Adipocyte (in vitro differentiated cells): Measurements from ENCODE around the gene MXI1.

ENCODE experiments used
- DNase-seq: peaks from one replicate; pipeline ENCODE4 v3.0.0-alpha.2; 2015; ENCODE audit warnings: low read depth
- H3K27me3 ChIP-seq: replicated peaks from 2 replicates; pipeline ENCODE4 v1.7.0; 2013; ENCODE audit warnings: mild to moderate bottlenecking, low read length, moderate library complexity; ENCODE audit not compliant: control insufficient read depth, insufficient read depth
- H3K36me3 ChIP-seq: 2 replicates; pipeline ENCODE4 v1.7.0; 2013; ENCODE audit warnings: low read length, mild to moderate bottlenecking, moderate library complexity; ENCODE audit not compliant: control insufficient read depth, insufficient read depth, severe bottlenecking
- H3K4me1 ChIP-seq: 2 replicates; pipeline ENCODE4 v1.7.0; 2013; ENCODE audit warnings: mild to moderate bottlenecking, low read length, moderate library complexity; ENCODE audit not compliant: control insufficient read depth, insufficient read depth
- H3K4me3 ChIP-seq: 2 replicates; pipeline ENCODE4 v1.7.0; 2013; ENCODE audit warnings: mild to moderate bottlenecking, low read length, moderate library complexity
- H3K9ac ChIP-seq: 2 replicates; pipeline ENCODE4 v1.7.0; 2013; ENCODE audit warnings: mild to moderate bottlenecking, low read length, moderate library complexity
- H3K9me3 ChIP-seq: 2 replicates; pipeline ENCODE4 v1.7.0; 2013; ENCODE audit warnings: mild to moderate bottlenecking, low read length, moderate library complexity; ENCODE audit not compliant: control insufficient read depth

MXI1 gene

DNA sequence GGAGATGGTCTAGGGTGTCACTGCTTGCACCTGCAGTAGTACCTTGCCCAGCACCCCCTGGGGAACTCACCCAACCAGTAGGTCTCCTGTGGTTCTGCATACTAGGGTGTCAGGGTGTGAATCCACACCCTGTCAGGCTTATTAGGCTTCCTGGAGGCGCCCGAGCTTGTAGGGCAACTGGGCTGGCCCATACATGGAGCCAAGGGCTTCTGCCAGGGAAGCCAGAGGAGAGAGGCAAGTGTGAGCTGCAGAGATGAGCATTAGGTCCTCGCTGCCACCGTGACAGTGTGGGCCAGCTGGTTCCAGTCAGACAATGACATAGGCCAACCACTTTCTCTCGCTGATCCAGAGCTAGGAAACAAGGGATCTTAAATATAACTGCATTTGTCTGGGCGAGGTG is 11.2 kb downstream of the MXI1 start:
- no peak overlapping the region for H3K4me3 ChIP-seq
- H3K4me1 ChIP-seq = peaks cover 20% of the 10 kb centered on the region
- no peaks in the 10 kb centered on the region for H3K9me3 ChIP-seq
- H3K36me3 ChIP-seq = no peaks in the 10 kb centered on the region
- DNase-seq = no peak
- H3K9ac ChIP-seq = no peak overlapping the region
- no peaks in the 10 kb centered on the region for H3K27me3 ChIP-seq

GRCh38 chr10:110219884-110220283 is 12.5 kb downstream of the MXI1 start:
- DNase-seq = no peak
- Histone ChIP-seq H3K27me3 (no peaks in the 10 kb centered on the region), H3K4me3 (no peak overlapping the region), H3K9ac (no peak overlapping the region), H3K36me3 (no peaks in the 10 kb centered on the region), H3K9me3 (no peaks in the 10 kb centered on the region), H3K4me1 (peaks cover 20% of the 10 kb centered on the region)

GRCh38 chr10:110220398-110220797 is 13.0 kb downstream of the MXI1 start:
- Histone ChIP-seq H3K4me1 (peaks cover 22% of the 10 kb centered on the region), H3K9ac (no peak overlapping the region), H3K4me3 (no peak overlapping the region), H3K36me3 (no peaks in the 10 kb centered on the region), H3K9me3 (no peaks in the 10 kb centered on the region), H3K27me3 (no peaks in the 10 kb centered on the region)
- DNase-seq = peak; percentile 20

DNA sequence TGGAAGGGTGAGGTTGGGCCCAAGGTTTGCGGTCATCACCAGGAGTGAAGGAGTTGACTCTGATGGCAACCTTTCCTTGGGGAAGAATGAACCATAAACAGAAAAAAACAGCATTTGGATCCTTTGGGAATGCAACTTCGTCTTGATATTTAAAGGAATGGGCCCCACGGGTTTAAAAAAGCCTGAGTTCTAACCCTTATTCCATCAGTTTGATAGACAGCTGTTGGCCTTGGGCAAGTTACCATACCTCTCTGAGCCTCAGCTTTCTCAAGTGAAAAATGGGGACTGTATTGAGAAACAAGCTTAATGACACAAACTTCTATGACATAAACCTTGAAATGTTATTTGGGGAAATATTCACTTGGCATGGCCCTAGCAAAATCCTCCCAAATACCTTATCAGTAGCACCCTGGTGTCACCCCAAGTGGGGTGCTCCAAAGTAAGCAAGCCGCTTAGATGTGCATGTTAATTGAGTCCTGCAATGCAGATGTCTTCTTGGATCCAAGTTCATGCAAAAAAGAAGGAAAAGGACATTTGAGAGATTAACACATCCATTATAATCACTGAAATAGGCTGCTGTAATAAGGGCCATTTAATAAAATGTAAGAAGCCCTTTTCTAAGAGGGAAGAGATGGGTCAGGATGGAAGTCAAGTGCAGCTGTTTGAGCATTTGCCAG is 13.8 kb downstream of the MXI1 start:
- Histone ChIP-seq H3K36me3 (no peaks in the 10 kb centered on the region), H3K4me1 (peaks cover 21% of the 10 kb centered on the region), H3K27me3 (no peaks in the 10 kb centered on the region), H3K4me3 (peak overlapping the region; percentile 78), H3K9me3 (no peaks in the 10 kb centered on the region), H3K9ac (peak overlapping the region; percentile 59)
- DNase-seq = peak; percentile 2

DNA sequence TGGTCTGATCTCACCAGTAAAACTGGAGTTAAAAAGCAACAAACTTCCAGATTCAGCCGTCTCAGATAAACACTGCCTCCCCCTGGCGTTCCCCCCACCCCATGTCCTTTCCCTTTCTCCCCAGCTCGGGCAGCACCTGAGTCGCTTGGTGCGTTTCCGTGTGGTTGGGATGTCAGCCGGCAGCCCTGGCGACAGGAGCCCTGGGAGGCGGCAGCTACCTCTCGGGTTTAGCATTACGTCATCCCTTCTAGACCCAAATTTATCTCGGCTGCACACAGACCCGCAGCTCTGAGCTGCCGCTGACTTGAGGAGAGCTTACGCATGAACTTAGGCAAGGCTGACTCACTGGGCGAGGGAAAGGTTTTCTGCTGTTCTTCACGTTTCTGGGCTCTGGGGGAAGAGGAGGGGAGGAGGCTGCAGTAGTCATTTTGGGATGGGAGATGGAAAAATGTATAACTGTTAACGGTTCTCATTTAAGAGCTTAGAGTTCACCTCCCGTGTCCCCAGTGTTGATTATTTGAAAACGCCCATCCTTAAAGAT is 14.4 kb downstream of the MXI1 start:
- Histone ChIP-seq H3K4me1 (peaks cover 20% of the 10 kb centered on the region), H3K27me3 (no peaks in the 10 kb centered on the region), H3K36me3 (no peaks in the 10 kb centered on the region), H3K9ac (peak overlapping the region; percentile 59), H3K9me3 (no peaks in the 10 kb centered on the region), H3K4me3 (peak overlapping the region; percentile 78)
- peak; percentile 94 for DNase-seq

DNA sequence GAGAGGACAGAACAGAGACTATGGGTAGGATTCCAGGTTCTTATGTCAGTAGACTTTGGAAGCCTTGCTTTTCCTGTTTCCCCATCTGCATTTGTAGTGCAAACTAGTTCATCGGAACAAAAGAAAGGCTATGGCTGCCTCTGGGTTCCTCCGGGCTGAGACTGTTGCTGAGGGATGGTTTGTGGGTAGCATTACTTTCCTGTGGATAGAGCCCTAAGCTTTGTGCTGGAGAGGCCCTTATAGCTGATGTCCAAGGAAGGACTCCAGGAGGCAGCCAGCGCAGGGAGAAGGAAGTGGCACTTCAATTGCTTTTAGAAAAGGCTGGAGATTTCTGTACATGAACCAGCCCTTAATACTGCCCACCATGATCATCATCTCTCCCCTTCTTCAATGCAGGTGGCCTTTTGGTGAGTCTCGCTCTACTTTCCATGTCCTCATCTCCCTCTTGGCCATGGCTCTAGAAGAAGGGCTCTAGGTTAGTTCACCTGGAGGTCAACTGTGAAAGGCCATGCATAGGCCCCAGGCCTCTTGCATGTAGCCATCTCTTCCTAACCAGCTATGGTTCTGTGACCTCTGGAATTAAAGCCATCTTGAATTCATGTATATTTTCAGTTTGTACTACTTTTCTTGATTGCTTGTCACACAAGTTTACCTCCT is 15.4 kb downstream of the MXI1 start:
- no peaks in the 10 kb centered on the region for H3K27me3 ChIP-seq
- no peak overlapping the region for H3K9ac ChIP-seq
- H3K4me1 ChIP-seq = peaks cover 15% of the 10 kb centered on the region
- no peak overlapping the region for H3K4me3 ChIP-seq
- no peak for DNase-seq
- no peaks in the 10 kb centered on the region for H3K36me3 ChIP-seq
- no peaks in the 10 kb centered on the region for H3K9me3 ChIP-seq

DNA sequence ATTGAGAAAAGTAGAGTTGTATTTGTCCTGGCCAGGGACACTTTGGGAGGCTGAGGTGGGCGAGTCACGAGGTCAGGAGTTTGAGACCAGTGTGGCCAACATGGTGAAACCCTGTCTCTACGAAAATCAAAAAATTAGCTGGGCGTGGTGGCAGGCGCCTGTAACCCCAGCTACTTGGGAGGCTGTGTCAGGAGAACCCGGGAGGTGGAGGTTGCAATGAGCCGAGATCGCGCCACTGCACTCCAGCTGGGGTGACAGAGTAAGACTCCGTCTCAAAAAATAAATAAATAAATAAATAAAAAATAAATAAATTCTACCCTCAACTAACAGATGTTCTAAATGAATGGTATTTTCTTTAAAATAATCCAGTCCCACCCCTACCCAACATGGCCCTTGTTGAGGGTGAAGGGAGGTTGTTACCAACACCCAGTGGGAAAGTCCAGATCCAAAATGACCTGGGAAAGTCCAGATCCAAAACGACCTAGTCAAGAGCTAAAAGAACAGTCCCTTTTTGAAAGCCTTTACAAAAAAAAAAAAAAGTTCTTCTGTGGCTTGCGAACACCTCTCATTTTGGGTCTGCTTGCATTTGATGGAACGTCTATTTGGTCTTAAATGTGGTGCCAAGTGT is 16.0 kb downstream of the MXI1 start:
- no peak for DNase-seq
- Histone ChIP-seq H3K4me3 (no peak overlapping the region), H3K9ac (no peak overlapping the region), H3K27me3 (no peaks in the 10 kb centered on the region), H3K4me1 (peaks cover 15% of the 10 kb centered on the region), H3K36me3 (no peaks in the 10 kb centered on the region), H3K9me3 (no peaks in the 10 kb centered on the region)

DNA sequence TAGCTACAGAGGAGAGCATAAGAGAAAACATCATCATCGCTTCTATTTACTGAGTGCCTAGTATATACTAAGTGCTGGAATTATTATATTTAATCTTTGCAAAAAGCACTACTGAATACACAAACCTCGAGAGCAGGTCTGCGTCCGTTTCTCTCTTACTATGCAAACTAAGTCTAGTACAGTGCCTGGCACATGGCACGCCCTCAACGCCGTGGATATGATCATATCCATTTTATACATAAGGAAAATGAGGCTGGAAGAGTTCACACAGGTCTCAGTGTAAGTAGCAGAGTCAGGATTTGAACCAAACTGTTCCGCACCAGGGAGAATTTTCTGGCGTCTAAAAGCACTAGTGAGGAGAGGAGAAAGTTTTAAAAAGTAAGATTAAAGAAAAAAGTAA is 17.6 kb downstream of the MXI1 start:
- Histone ChIP-seq H3K9ac (peak overlapping the region; percentile 85), H3K36me3 (no peaks in the 10 kb centered on the region), H3K4me3 (peak overlapping the region; percentile 88), H3K27me3 (no peaks in the 10 kb centered on the region), H3K4me1 (peaks cover 15% of the 10 kb centered on the region), H3K9me3 (no peaks in the 10 kb centered on the region)
- no peak for DNase-seq

DNA sequence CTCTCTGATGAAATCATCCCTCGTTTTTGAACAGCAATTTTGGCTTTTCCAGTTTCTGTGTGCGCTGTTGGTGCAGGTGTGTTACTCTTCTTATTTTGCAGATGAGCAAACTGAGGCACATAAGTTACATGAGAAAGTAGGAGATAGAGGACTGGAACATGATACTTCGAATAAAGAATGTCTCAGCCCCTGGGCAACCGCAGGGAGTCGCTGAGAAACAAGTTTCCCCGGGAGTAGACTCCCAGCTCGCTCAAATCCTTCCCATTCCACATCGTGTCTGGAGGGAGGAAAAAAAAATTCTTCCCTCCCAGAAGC is 18.0 kb downstream of the MXI1 start:
- H3K4me3 ChIP-seq = peak overlapping the region; percentile 88
- H3K27me3 ChIP-seq = no peaks in the 10 kb centered on the region
- no peaks in the 10 kb centered on the region for H3K36me3 ChIP-seq
- peaks cover 15% of the 10 kb centered on the region for H3K4me1 ChIP-seq
- H3K9me3 ChIP-seq = no peaks in the 10 kb centered on the region
- peak overlapping the region; percentile 85 for H3K9ac ChIP-seq
- no peak for DNase-seq

DNA sequence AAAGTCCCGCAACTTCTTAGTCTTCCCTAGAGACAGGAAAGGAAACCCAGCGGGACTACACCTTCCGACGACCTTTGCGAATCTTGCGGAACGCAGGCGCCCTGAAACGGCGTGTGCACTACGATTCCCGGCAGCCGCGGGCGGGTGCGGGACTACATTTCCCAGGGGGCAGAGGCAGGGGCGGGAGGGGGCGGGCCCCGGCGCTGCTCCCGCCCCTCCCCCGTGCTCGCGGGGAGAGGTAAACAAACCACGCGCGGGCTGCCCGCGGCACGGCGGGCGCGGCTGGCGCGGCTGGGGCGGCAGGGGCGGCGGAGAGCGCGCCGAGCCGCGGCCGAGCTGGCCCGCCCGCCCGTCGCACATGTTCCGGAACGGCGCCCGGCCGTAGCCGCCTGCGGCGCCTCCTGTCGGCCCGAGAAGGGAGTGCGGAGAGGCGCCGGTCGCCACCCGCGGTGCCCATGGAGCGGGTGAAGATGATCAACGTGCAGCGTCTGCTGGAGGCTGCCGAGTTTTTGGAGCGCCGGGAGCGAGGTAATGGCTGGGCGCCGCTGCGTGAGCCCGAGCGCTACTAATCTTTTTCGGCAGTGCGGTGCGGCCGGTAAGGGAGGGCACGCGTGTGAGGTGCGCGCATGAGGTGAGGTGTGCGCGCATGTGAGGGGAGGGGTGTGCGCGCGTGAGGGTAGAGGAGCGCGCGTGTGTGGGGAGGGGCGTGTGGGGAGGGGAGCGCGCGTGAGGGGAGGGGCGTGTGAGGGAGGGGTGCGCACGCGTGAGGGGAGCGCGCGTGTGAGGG is 18.5 kb downstream of the MXI1 start:
- Histone ChIP-seq H3K9me3 (no peaks in the 10 kb centered on the region), H3K27me3 (no peaks in the 10 kb centered on the region), H3K4me3 (peak overlapping the region; percentile 88), H3K4me1 (peaks cover 15% of the 10 kb centered on the region), H3K9ac (peak overlapping the region; percentile 85), H3K36me3 (peaks cover 2% of the 10 kb centered on the region)
- peak; percentile 94 for DNase-seq

GRCh38 chr10:110226543-110226925 is 19.1 kb downstream of the MXI1 start:
- H3K36me3 ChIP-seq = peaks cover 2% of the 10 kb centered on the region
- H3K4me3 ChIP-seq = peak overlapping the region; percentile 88
- H3K27me3 ChIP-seq = no peaks in the 10 kb centered on the region
- H3K9ac ChIP-seq = no peak overlapping the region
- DNase-seq = peak; percentile 96
- peaks cover 11% of the 10 kb centered on the region for H3K4me1 ChIP-seq
- H3K9me3 ChIP-seq = no peaks in the 10 kb centered on the region
